NK-92 treated with Interleukin-12 subunit alpha and Interleukin-12 subunit beta, amount 100 ng/mL, for 24 hours (cell line): ENCODE data around the gene NUB1.

ENCODE experiments used
- DNase-seq: peaks from one replicate; lab custom pipeline; 2025; lab: John Stamatoyannopoulos, UW

NUB1 gene

GRCh38 chr7:151378011-151378410 is 36.4 kb downstream of the NUB1 start:
- DNase-seq, result no peak

- no peak for DNase-seq
Measured at GRCh38 chr7:151378496-151379192, 37.0 kb downstream of the NUB1 start.

GRCh38 chr7:151379193-151379520 is 37.5 kb downstream of the NUB1 start:
- DNase-seq, result no peak

GRCh38 chr7:151379534-151380198 is 38.1 kb downstream of the NUB1 start:
- no peak for DNase-seq

GRCh38 chr7:151380199-151381097 is 38.8 kb downstream of the NUB1 start:
- DNase-seq, result no peak

- DNase-seq, result no peak
Measured at GRCh38 chr7:151381098-151381347, 39.4 kb downstream of the NUB1 start.

- no peak for DNase-seq
Measured at GRCh38 chr7:151381348-151382078, 39.9 kb downstream of the NUB1 start.

- DNase-seq, result no peak
Measured at GRCh38 chr7:151382079-151382885, 40.7 kb downstream of the NUB1 start.

GRCh38 chr7:151383638-151384351 is 42.2 kb downstream of the NUB1 start:
- DNase-seq, result no peak

- DNase-seq, result no peak
Measured at GRCh38 chr7:151384352-151384697, 42.7 kb downstream of the NUB1 start.

GRCh38 chr7:151384776-151385625 is 43.4 kb downstream of the NUB1 start:
- DNase-seq, result no peak

GRCh38 chr7:151385626-151386300 is 44.2 kb downstream of the NUB1 start:
- DNase-seq, result no peak

GRCh38 chr7:151386301-151387160 is 44.9 kb downstream of the NUB1 start:
- DNase-seq, result no peak

GRCh38 chr7:151387161-151388006 is 45.8 kb downstream of the NUB1 start:
- no peak for DNase-seq

GRCh38 chr7:151388007-151388297 is 46.3 kb downstream of the NUB1 start:
- no peak for DNase-seq

GRCh38 chr7:151388430-151388829 is 46.8 kb downstream of the NUB1 start:
- no peak for DNase-seq

GRCh38 chr7:151389096-151389767 is 47.6 kb downstream of the NUB1 start:
- no peak for DNase-seq
